ENCODE measurements around the gene METTL26.

DNA sequence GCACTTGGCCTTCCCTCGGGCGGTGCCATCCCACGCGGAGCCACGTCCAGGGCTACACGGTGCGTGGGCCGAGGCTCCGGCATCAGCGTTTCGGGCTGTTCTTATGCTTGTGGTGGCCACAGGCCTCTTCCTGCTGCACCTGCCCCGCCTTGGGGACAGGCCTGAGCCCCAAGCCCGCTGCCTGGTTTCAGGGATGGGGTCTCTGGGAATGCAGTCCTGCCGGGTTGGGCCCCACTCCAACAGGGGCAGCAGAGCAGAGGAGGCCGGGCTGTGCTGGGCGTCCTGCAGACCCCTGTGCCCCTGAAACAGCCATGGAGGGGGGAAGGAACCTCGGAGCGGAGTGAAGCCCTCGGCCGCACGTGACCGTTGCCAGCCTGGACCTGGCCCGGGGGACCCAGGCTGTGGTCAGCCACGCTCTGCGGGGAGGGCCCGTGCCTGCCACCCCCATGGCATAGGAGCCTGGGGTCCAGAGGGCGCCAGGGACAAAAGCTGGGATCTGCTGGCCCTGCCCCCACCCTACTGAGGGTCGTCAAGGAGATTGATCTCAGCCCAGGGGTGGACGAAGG lies 5.8 kb downstream of the METTL26 start:
- TF ChIP-seq FOXM1 (IDR thresholded peaks at IDR 0.05; ENCODE audit: borderline replicate concordance, low read depth) (no peak), TAF1 (IDR thresholded peaks at IDR 0.05; ENCODE audit: low read depth) (no peak), EP300 (IDR thresholded peaks at IDR 0.05; ENCODE audit: borderline replicate concordance) (no peak), TCF12 (IDR thresholded peaks at IDR 0.05; ENCODE audit: low read depth) (no peak), MAX (IDR thresholded peaks at IDR 0.05) (no peak), CREB1 (IDR thresholded peaks at IDR 0.05; ENCODE audit: low read depth) (no peak), RAD21 (IDR thresholded peaks at IDR 0.05; ENCODE audit: low read depth) (no peak), YY1 (IDR thresholded peaks at IDR 0.05; ENCODE audit: low read depth) (no peak)
- TF ChIP-seq, protein P1, sequence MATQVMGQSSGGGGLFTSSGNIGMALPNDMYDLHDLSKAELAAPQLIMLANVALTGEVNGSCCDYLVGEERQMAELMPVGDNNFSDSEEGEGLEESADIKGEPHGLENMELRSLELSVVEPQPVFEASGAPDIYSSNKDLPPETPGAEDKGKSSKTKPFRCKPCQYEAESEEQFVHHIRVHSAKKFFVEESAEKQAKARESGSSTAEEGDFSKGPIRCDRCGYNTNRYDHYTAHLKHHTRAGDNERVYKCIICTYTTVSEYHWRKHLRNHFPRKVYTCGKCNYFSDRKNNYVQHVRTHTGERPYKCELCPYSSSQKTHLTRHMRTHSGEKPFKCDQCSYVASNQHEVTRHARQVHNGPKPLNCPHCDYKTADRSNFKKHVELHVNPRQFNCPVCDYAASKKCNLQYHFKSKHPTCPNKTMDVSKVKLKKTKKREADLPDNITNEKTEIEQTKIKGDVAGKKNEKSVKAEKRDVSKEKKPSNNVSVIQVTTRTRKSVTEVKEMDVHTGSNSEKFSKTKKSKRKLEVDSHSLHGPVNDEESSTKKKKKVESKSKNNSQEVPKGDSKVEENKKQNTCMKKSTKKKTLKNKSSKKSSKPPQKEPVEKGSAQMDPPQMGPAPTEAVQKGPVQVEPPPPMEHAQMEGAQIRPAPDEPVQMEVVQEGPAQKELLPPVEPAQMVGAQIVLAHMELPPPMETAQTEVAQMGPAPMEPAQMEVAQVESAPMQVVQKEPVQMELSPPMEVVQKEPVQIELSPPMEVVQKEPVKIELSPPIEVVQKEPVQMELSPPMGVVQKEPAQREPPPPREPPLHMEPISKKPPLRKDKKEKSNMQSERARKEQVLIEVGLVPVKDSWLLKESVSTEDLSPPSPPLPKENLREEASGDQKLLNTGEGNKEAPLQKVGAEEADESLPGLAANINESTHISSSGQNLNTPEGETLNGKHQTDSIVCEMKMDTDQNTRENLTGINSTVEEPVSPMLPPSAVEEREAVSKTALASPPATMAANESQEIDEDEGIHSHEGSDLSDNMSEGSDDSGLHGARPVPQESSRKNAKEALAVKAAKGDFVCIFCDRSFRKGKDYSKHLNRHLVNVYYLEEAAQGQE (IDR thresholded peaks at IDR 0.05; ENCODE audit: low read depth) = no peak
